ENCODE measurements around the gene ARHGEF1.

Gene ARHGEF1

GRCh38 chr19:41956621-41957020 lies 73.6 kb downstream of the ARHGEF1 start:
- in situ Hi-C loops (cut with MboI; ENCODE audit: low sequenced_read_pairs, unreplicated experiment) = no loop called here
- TF ChIP-seq CTCF (IDR thresholded peaks at IDR 0.05; ENCODE audit: borderline replicate concordance, control extremely low read depth, extremely low read depth, insufficient read depth, missing control alignments) = no peak

More at GRCh38 chr19:41956621-41957020, 73.6 kb downstream of the ARHGEF1 start:
- DNase-seq (ENCODE audit: low spot score) = no peak

All from GM13976 (cell line).